ENCODE results near the gene HSDL1. TPM values are rescaled to one million over a fixed set of nuclear protein-coding genes. Genes with fewer than 3 reads are reported as not detected.

The HSDL1 gene
- total and polyA plus RNA-seq, 8 donors = 7.2 to 374 (median 9.2) TPM

DNA sequence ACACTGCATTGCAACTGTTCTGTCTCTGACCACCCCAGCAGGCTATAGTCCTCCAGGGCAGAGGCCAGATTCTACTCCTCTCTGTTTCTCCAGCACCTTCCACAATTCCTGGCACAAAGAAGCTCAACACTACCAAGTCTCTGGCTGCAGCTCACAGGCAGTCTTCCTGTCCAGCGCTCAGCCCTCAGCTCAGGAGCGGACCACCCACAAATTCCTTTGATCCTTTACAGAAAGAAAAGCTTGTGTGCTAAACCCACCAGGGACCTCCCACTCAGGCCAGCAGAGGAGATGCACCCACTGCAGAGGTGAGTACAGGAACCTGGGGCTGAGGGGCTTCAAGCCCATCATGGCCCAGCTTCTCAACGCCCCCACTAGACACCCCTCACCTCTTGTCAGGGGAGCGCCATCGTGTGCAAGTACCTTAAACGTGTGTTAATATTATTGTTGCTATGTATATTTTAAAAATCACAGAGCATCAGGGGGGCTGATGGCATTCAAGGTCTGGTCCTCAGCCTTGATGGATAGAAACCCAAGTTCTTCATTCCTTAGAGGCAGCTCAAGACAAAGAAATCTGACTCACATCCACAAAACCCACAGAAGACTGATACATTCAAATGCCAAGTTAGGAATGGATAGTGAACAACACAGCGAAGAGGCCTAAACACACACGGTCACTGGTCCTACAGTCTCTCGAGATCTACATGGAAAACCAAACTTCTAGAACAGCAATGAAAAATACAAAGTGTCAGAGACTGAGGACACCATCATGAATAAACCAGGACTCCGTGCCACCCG is 8.4 kb downstream of the HSDL1 start:
- WGBS, 5 donors = 87 to 93% (median 92%) methylated on average over 11 of the region's 11 CpGs
- Histone ChIP-seq H3K36me3 (no peaks in the 10 kb centered on the region), H3K27me3 (no peaks in the 10 kb centered on the region), H3K9me3 (no peaks in the 10 kb centered on the region), H3K27ac (no peak overlapping the region), H3K4me3 (no peak overlapping the region), H3K4me1 (peaks cover 0 to 15% (median 7%) of the 10 kb centered on the region in 4 donors)
- intact Hi-C loops (cut with DNase I; ENCODE audit: low total_unique reads) = no loop called here
- TF ChIP-seq, protein P1, sequence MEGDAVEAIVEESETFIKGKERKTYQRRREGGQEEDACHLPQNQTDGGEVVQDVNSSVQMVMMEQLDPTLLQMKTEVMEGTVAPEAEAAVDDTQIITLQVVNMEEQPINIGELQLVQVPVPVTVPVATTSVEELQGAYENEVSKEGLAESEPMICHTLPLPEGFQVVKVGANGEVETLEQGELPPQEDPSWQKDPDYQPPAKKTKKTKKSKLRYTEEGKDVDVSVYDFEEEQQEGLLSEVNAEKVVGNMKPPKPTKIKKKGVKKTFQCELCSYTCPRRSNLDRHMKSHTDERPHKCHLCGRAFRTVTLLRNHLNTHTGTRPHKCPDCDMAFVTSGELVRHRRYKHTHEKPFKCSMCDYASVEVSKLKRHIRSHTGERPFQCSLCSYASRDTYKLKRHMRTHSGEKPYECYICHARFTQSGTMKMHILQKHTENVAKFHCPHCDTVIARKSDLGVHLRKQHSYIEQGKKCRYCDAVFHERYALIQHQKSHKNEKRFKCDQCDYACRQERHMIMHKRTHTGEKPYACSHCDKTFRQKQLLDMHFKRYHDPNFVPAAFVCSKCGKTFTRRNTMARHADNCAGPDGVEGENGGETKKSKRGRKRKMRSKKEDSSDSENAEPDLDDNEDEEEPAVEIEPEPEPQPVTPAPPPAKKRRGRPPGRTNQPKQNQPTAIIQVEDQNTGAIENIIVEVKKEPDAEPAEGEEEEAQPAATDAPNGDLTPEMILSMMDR (IDR thresholded peaks at IDR 0.05) = no peak
- TF ChIP-seq POLR2A (IDR thresholded peaks at IDR 0.05) (no peak), EP300 (IDR thresholded peaks at IDR 0.05) (no peak), POLR2AphosphoS5 (IDR thresholded peaks at IDR 0.05) (no peak)
- no peak for DNase-seq

DNA sequence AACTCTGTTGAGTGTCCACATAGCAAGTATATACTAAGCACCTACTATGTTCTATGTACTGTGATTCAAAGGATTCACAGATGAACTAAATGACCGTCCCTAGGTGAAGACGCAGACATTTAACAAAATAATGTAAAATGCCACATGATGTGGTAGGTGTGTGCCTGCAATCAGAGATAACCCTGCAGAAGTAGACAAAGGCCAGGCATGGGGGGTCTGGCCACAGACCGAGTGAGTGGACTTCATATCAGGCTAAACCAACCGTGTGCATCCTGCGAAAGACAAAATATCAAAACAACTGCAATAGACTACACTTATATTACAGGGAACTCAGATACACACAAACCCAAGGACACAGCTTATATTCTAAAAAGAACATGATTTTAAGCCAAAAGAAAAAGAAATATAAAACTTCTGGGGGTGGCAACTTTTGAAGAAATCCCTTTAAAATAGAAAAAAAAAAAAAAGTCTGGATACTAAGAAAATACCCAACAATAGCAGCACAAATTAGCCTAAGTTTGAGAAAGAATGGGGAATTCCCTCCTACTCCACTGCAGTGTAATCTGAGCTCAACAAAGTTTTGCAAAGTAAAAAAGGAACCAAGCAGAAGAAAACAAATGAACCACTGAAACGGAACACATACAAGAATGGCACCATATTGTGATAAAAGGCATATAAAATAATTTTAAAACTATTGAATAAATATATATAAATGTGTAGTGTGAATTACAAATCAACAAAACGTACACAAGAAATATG is 12.3 kb downstream of the HSDL1 start:
- no peak overlapping the region for H3K27ac ChIP-seq
- 77 to 82% (median 81%) methylated on average over 7 of the region's 7 CpGs for WGBS, 5 donors
- intact Hi-C loops (cut with DNase I; ENCODE audit: low total_unique reads) = no loop called here

DNA sequence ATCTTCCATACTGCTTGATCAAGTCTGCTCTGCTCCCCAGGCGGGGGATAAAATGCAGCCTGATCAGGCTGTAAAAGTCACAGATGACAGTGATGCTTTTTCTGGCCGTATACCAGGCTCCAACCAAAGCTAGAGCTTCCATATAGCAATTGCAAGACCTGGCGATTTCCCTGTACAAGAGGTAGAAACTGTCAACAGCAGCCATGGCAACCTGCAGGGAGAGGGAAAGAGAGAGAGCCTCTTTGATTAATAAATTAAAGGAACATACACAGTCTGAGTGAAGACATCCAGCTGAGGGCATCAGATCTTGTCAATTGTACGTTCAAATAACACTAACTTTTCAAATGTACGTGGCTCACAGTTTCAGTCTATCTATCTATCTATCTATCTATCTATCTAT is 13.9 kb downstream of the HSDL1 start:
- DNase-seq = no peak
- intact Hi-C loops (cut with DNase I; ENCODE audit: low total_unique reads) = no loop called here
- no peaks in the 10 kb centered on the region for H3K4me1 ChIP-seq
- TF ChIP-seq POLR2A (IDR thresholded peaks at IDR 0.05) (no peak), EP300 (IDR thresholded peaks at IDR 0.05) (no peak), POLR2AphosphoS5 (IDR thresholded peaks at IDR 0.05) (no peak)
- TF ChIP-seq, protein P1 (IDR thresholded peaks at IDR 0.05) = no peak
- H3K4me3 ChIP-seq = no peak overlapping the region
- H3K9me3 ChIP-seq = no peaks in the 10 kb centered on the region
- no peaks in the 10 kb centered on the region for H3K27me3 ChIP-seq
- peaks cover 10 to 43% (median 37%) of the 10 kb centered on the region in 4 donors for H3K36me3 ChIP-seq
- no peak overlapping the region for H3K27ac ChIP-seq
- 74 to 85% (median 78%) methylated on average over 5 of the region's 5 CpGs for WGBS, 5 donors

More for the DNA sequence above, 12.3 kb downstream of the HSDL1 start:
- Histone ChIP-seq H3K36me3 (peaks cover 10 to 35% (median 30%) of the 10 kb centered on the region in 4 donors), H3K4me3 (no peak overlapping the region), H3K27me3 (no peaks in the 10 kb centered on the region), H3K9me3 (no peaks in the 10 kb centered on the region), H3K4me1 (no peaks in the 10 kb centered on the region)
- TF ChIP-seq, protein P1 (IDR thresholded peaks at IDR 0.05) = no peak
- no peak for TF ChIP-seq EP300 (IDR thresholded peaks at IDR 0.05)
- no peak for TF ChIP-seq POLR2AphosphoS5 (IDR thresholded peaks at IDR 0.05)
- no peak for TF ChIP-seq POLR2A (IDR thresholded peaks at IDR 0.05)
- DNase-seq = no peak

DNA sequence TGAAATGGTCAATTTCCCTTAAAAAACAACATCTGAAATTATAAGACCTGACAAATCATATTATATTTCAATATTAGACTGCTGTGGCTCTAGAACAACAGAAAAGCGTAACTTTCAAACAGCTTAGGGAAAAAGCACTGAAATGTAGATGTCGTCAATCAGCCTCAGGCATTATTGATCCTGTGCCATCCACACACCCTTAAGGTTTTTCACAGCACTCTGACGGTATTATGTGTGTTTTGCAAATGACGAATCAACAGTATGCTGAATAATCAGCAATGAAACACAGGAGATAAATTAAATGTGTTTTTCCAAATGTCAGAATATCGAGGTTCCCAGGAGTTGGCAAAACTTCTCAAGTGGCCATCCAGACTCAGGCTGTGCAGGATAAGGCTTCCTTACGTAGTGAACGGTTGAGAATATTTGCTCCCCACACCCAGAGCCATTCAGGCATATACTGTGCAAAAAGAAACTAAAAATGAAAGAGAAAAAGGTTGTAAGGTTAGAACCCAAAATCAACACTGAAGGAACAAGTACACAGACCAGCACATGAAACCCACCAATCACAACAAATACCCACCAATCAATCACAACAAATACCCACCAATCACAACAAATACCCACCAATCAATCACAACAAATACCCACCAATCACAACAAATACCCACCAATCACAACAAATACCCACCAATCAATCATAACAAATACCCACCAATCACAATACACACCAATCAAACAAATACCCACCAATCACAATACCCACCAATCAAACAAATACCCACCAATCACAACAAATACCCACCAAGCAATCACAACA is 20.5 kb downstream of the HSDL1 start:
- Histone ChIP-seq H3K27ac (no peak overlapping the region), H3K9me3 (no peaks in the 10 kb centered on the region), H3K4me1 (no peaks in the 10 kb centered on the region), H3K36me3 (peaks cover 4 to 58% (median 45%) of the 10 kb centered on the region in 4 donors), H3K27me3 (no peaks in the 10 kb centered on the region), H3K4me3 (no peak overlapping the region)
- intact Hi-C loops (cut with DNase I; ENCODE audit: low total_unique reads) = no loop called here
- WGBS, 5 donors = 68 to 81% (median 78%) methylated on average over 7 of the region's 7 CpGs
- TF ChIP-seq POLR2AphosphoS5 (IDR thresholded peaks at IDR 0.05) (no peak), POLR2A (IDR thresholded peaks at IDR 0.05) (no peak), EP300 (IDR thresholded peaks at IDR 0.05) (no peak)
- TF ChIP-seq, protein P1 (IDR thresholded peaks at IDR 0.05) = no peak
- no peak for DNase-seq
